AG09309 (cell line): ENCODE measurements around the gene DAAM2.

Source experiments
- DNase-seq: peaks from one replicate; pipeline ENCODE4 v3.0.0-alpha.2; 2010; ENCODE audit warnings: low read depth
- H3K4me3 ChIP-seq: 2 replicates; pipeline ENCODE4 v1.5.1; 2011; ENCODE audit warnings: mild to moderate bottlenecking, low read depth, low read length, moderate library complexity; ENCODE audit not compliant: control insufficient read depth
- TF ChIP-seq, protein P1 (sequence below): IDR thresholded peaks from 2 replicates; pipeline ENCODE4 v1.5.1; 2011; ENCODE audit warnings: mild to moderate bottlenecking, low read depth, low read length, inconsistent platforms; ENCODE audit not compliant: insufficient read depth, control insufficient read depth; ENCODE audit errors: missing control alignments

Gene DAAM2

DNA sequence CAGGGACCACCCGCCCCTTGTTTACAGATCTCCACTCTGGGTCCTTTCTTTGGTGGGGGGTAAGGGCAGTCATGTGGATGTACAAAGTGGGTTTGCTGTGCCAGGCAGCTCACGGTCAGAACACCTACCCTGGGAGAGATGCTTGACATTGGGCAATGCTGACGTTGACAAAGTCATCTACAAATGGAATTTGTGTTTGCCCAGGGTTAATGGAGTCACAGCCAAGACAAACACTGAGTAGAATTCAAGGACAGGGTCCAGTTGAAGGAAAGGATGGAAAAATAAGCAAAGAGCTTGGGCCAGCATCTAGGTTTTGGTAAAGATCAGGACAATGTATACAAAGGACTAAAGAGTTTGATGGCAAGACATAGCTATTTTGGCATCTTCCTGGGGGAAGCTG lies 87.4 kb downstream of the DAAM2 start:
- TF ChIP-seq, protein P1, sequence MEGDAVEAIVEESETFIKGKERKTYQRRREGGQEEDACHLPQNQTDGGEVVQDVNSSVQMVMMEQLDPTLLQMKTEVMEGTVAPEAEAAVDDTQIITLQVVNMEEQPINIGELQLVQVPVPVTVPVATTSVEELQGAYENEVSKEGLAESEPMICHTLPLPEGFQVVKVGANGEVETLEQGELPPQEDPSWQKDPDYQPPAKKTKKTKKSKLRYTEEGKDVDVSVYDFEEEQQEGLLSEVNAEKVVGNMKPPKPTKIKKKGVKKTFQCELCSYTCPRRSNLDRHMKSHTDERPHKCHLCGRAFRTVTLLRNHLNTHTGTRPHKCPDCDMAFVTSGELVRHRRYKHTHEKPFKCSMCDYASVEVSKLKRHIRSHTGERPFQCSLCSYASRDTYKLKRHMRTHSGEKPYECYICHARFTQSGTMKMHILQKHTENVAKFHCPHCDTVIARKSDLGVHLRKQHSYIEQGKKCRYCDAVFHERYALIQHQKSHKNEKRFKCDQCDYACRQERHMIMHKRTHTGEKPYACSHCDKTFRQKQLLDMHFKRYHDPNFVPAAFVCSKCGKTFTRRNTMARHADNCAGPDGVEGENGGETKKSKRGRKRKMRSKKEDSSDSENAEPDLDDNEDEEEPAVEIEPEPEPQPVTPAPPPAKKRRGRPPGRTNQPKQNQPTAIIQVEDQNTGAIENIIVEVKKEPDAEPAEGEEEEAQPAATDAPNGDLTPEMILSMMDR: no peak
- DNase-seq: no peak
- no peak overlapping the region for H3K4me3 ChIP-seq

DNA sequence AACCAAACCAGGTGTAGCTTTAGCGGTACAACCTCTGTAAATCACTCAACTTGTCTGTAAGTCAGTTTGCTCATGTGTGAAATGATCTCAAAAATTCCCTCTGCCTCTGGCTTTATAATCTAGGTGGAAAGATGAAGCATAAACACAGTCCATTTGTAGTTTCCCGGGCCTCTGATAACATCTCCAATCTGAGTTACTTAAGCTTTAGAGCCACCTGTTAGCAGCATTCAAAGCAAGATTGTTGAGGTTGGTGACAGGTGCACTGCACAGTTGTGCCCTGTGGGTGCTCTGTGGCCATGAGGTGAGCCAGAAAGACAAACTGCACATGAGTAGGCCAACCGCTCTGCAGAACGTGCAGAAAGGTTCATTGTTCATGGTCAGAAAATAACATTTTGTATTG lies 88.4 kb downstream of the DAAM2 start:
- H3K4me3 ChIP-seq: no peak overlapping the region
- TF ChIP-seq, protein P1: no peak
- DNase-seq: no peak

DNA sequence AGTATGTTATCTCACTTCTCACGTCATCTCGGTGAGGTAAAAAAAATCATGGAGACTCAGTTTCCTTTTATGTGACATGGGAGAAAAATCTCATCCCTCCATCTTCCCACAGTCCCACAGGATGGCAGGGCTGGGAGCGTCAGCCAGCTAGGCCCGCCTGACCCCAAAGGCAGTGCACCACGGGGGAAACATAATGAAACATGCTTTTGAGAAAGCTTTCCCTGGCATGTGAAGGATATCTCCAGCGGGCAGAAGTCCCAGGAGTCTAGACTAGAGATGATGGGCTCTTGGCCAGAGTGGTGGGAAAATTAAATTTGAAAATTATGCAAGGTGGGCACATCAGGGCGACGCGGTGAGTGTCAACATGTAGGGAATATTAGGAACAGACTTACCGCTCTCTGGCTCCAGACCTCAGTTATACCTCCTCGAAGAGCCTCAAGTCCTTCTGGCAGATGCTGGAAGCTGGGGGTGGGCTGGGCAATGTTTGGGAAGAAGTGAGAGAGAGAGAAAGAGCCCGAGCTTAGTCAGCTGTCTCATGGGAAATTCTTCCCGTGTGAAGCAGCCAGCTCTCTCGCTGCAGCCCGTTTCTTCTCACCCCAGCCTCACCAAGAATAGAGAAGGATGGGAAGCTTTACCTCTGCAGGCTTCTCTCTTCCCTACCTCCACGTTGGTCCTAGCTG lies 89.8 kb downstream of the DAAM2 start:
- TF ChIP-seq, protein P1: no peak
- peak overlapping the region; percentile 14 for H3K4me3 ChIP-seq
- DNase-seq: peak; percentile 78

DNA sequence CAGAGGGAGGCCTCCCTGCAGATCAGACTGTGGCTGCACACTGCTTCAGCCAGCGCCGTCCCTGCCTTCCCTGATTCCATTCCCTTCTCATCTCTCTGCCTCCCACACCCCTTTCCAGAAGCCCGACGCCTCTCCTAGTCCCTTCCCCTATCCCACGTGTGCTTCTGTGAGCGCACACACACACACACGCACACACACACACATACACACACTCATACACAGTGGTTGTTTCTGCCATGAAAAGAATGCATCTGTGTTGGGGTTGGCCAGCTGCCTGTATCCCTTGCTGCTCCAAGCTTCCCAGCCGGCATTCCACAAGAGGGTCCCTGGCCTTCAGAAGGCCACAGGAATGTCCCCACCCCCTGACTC lies 90.3 kb downstream of the DAAM2 start:
- peak overlapping the region; percentile 14 for H3K4me3 ChIP-seq
- TF ChIP-seq, protein P1: no peak
- DNase-seq: peak; percentile 97

DNA sequence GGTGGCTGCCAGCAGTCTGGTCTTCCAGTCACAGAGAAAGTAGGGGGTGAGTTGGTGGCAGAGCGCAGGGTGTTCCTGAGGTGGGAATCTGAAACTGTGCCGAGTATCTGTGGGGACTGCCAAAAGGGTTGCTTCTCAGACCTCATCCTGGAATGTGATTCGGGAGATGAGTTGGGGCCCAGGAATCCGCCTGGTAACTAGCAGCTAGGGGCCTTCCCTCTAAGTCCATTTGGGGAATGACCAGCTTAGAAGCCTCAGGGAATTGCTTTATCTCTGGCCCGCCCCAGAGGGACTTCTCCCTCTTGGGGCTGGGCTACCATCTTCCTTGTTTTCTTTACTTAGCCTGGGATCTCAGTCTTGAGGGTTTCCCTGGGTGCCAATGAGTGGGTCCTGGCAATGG lies 92.5 kb downstream of the DAAM2 start:
- TF ChIP-seq, protein P1: no peak
- DNase-seq: peak; percentile 44
- H3K4me3 ChIP-seq: no peak overlapping the region

DNA sequence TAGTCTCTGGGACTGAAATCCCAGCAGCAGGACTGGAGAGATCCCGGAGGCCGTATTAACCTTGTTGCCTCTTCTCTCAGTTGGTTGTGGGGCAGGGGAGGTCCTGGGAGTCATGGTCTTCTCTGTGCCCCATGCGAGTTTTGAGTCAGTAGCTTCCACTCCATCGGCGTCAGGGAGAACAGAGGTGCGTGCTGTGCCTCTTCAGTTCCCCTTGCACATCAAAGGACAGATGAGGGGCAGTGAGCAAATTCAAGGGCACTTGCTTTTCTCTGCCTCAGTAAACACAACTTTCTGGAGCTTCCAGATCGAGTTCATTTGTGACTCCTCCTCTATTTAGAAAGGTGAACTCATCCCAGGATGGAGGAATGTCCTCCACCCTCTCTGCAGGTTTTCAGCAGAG lies 93.5 kb downstream of the DAAM2 start:
- no peak for DNase-seq
- TF ChIP-seq, protein P1: no peak
- H3K4me3 ChIP-seq: no peak overlapping the region
